GM19240 (cell line): ENCODE data around the gene AGTRAP.

Source experiments
- DNase-seq: peaks from one replicate; pipeline ENCODE4 v3.0.0; 2011; ENCODE audit warnings: low spot score; ENCODE audit not compliant: insufficient read length

Gene AGTRAP

GRCh38 chr1:11735854-11736745 lies at the start of gene AGTRAP:
Gene AGTRAP, plus strand, starts transcription at chr1:11736136. Its CDS starts 73 bp downstream, at chr1:11736209.
- peak; percentile 92 for DNase-seq

- DNase-seq = no peak
Observed at GRCh38 chr1:11688506-11688905, 47.4 kb upstream of the AGTRAP start.

GRCh38 chr1:11690397-11691301 lies 45.3 kb upstream of the AGTRAP start:
- DNase-seq = no peak

GRCh38 chr1:11691302-11691914 lies 44.5 kb upstream of the AGTRAP start, which contains the start of gene DRAXIN:
Gene DRAXIN, plus strand, starts transcription at chr1:11691710. Its CDS starts 14,549 bp downstream, at chr1:11706259.
- no peak for DNase-seq

- no peak for DNase-seq
Observed at GRCh38 chr1:11691928-11692711, 43.8 kb upstream of the AGTRAP start.

- DNase-seq = no peak
Observed at GRCh38 chr1:11693024-11693590, 42.8 kb upstream of the AGTRAP start.

GRCh38 chr1:11693917-11694316 lies 42.0 kb upstream of the AGTRAP start:
- DNase-seq = no peak

GRCh38 chr1:11695861-11696260 lies 40.1 kb upstream of the AGTRAP start:
- DNase-seq = no peak

GRCh38 chr1:11697188-11697892 lies 38.6 kb upstream of the AGTRAP start:
- DNase-seq = no peak

GRCh38 chr1:11697893-11698210 lies 38.1 kb upstream of the AGTRAP start:
- DNase-seq = no peak

GRCh38 chr1:11700601-11701467 lies 35.1 kb upstream of the AGTRAP start:
- DNase-seq = no peak

GRCh38 chr1:11701551-11701961 lies 34.4 kb upstream of the AGTRAP start:
- DNase-seq = no peak

- no peak for DNase-seq
Observed at GRCh38 chr1:11701981-11702803, 33.7 kb upstream of the AGTRAP start.

- DNase-seq = no peak
Observed at GRCh38 chr1:11703357-11704193, 32.4 kb upstream of the AGTRAP start.

GRCh38 chr1:11704194-11704529 lies 31.8 kb upstream of the AGTRAP start:
- no peak for DNase-seq

- DNase-seq = no peak
Observed at GRCh38 chr1:11704691-11705475, 31.1 kb upstream of the AGTRAP start.

GRCh38 chr1:11705596-11705995 lies 30.3 kb upstream of the AGTRAP start:
- DNase-seq = no peak
